GM23338 (cell line): ENCODE data around the gene CECR2. TPM values are rescaled to one million over a fixed set of nuclear protein-coding genes. Genes with fewer than 3 reads are reported as not detected.

Experiments used
- ATAC-seq: fragments of 200-7000 bp; cut with Tn5 transposase; 3 replicates; pipeline ENCODE4 v1.9.1; 2020
- DNase-seq: peaks from one replicate; pipeline ENCODE4 v3.0.0-alpha.2; 2015; ENCODE audit warnings: low spot score
- H2AFZ ChIP-seq: fragments of 200-600 bp; sonication (generic); 2 replicates; pipeline ENCODE4 v1.8.0; 2016; ENCODE audit warnings: antibody characterized with exemption, mild to moderate bottlenecking, moderate library complexity
- H3F3A ChIP-seq: fragments of 200-600 bp; sonication (generic); replicated peaks from 2 replicates; pipeline ENCODE4 v1.8.0; 2017; ENCODE audit warnings: antibody characterized with exemption, mixed run types, low read depth
- H3K27ac ChIP-seq: fragments of 200-600 bp; sonication (generic); 2 replicates; pipeline ENCODE4 v1.6.1; 2016; ENCODE audit warnings: low read depth
- H3K27me3 ChIP-seq: fragments of 200-600 bp; sonication (generic); 2 replicates; pipeline ENCODE4 v1.8.0; 2016; ENCODE audit warnings: mild to moderate bottlenecking, mixed run types, moderate library complexity; ENCODE audit not compliant: insufficient read depth
- H3K36me3 ChIP-seq: fragments of 200-600 bp; sonication (generic); 2 replicates; pipeline ENCODE4 v1.8.0; 2016; ENCODE audit warnings: mild to moderate bottlenecking; ENCODE audit not compliant: insufficient read depth
- H3K4me1 ChIP-seq: fragments of 200-600 bp; sonication (generic); 2 replicates; pipeline ENCODE4 v1.8.0; 2016; ENCODE audit warnings: mild to moderate bottlenecking, moderate library complexity; ENCODE audit not compliant: insufficient read depth
- H3K4me2 ChIP-seq: fragments of 200-600 bp; sonication (generic); 2 replicates; pipeline ENCODE4 v1.7.1; 2017; ENCODE audit warnings: mixed run types
- H3K4me3 ChIP-seq: fragments of 200-600 bp; sonication (generic); 2 replicates; pipeline ENCODE4 v1.6.1; 2016; ENCODE audit warnings: mixed run types
- H3K79me2 ChIP-seq: fragments of 200-600 bp; sonication (generic); replicated peaks from 2 replicates; pipeline ENCODE4 v1.8.0; 2017; ENCODE audit warnings: mild to moderate bottlenecking; ENCODE audit not compliant: insufficient read depth
- H3K9me2 ChIP-seq: fragments of 200-600 bp; sonication (generic); 2 replicates; pipeline ENCODE4 v1.8.0; 2017; ENCODE audit not compliant: insufficient read depth
- H4K20me1 ChIP-seq: fragments of 200-600 bp; sonication (generic); replicated peaks from 2 replicates; pipeline ENCODE4 v1.8.0; 2017; ENCODE audit warnings: mild to moderate bottlenecking; ENCODE audit not compliant: insufficient read depth
- H3K27ac Mint-ChIP-seq: 2 replicates; pipeline ENCODE4 v1.8.0; 2020; ENCODE audit warnings: inconsistent platforms, mild to moderate bottlenecking, moderate library complexity, mixed read lengths
- H3K27me3 Mint-ChIP-seq: 3 replicates; pipeline ENCODE4 v1.8.0; 2022; ENCODE audit warnings: low read depth, mild to moderate bottlenecking, moderate library complexity, mixed read lengths, inconsistent platforms; ENCODE audit not compliant: insufficient read depth, poor library complexity
- H3K36me3 Mint-ChIP-seq: 3 replicates; pipeline ENCODE4 v1.8.0; 2021; ENCODE audit warnings: low read depth, mild to moderate bottlenecking, inconsistent platforms, moderate library complexity, mixed read lengths
- H3K4me1 Mint-ChIP-seq: 3 replicates; pipeline ENCODE4 v1.8.0; 2020; ENCODE audit warnings: mild to moderate bottlenecking, inconsistent platforms, mixed read lengths
- H3K4me3 Mint-ChIP-seq: 3 replicates; pipeline ENCODE4 v1.8.0; 2021; ENCODE audit warnings: moderate library complexity, mild to moderate bottlenecking, inconsistent platforms, mixed read lengths
- H3K9me3 Mint-ChIP-seq: 3 replicates; pipeline ENCODE4 v1.8.0; 2020; ENCODE audit warnings: moderate library complexity, mild to moderate bottlenecking, inconsistent platforms, mixed read lengths
- CREB1 ChIP-seq: fragments of 250-450 bp; sonication (Bioruptor Pico); IDR thresholded peaks from 2 replicates; pipeline ENCODE4 v1.5.0; 2020; ENCODE audit warnings: low read depth, mild to moderate bottlenecking, moderate library complexity
- CTCF ChIP-seq, 2 experiments: fragments of 200-600 bp in 1 of 2; sonication (generic) in 1 of 2; conservative IDR thresholded peaks; 2 replicates each; pipeline versions ENCODE4 v1.5.1 to v1.6.1; 2016 to 2017; ENCODE audit warnings: antibody characterized with exemption in 2 of 2, low read depth in 2 of 2, mild to moderate bottlenecking in 2 of 2, moderate library complexity in 1 of 2
- EZH2 ChIP-seq: fragments of 200-600 bp; sonication (generic); IDR thresholded peaks from one replicate; pipeline ENCODE4 v1.8.0; 2017; ENCODE audit warnings: antibody characterized with exemption, mild to moderate bottlenecking, low read depth; ENCODE audit not compliant: unreplicated experiment
- EZH2phosphoT487 ChIP-seq: fragments of 200-600 bp; sonication (generic); IDR thresholded peaks from one replicate; pipeline ENCODE4 v1.8.1; 2018; ENCODE audit warnings: antibody characterized with exemption; ENCODE audit not compliant: unreplicated experiment
- JUNB ChIP-seq: IDR thresholded peaks from one replicate; pipeline ENCODE4 v1.6.1; 2016; ENCODE audit warnings: antibody characterized with exemption; ENCODE audit not compliant: unreplicated experiment
- NANOG ChIP-seq: IDR thresholded peaks from 2 replicates; pipeline ENCODE4 v1.6.1; 2016; ENCODE audit warnings: antibody characterized with exemption, borderline replicate concordance
- POLR2AphosphoS5 ChIP-seq: IDR thresholded peaks from 2 replicates; pipeline ENCODE4 v1.6.1; 2016; ENCODE audit warnings: antibody characterized with exemption, low read depth
- REST ChIP-seq: IDR thresholded peaks from one replicate; pipeline ENCODE4 v1.6.1; 2018; ENCODE audit warnings: antibody characterized with exemption; ENCODE audit not compliant: unreplicated experiment
- STAT1 ChIP-seq: IDR thresholded peaks from one replicate; pipeline ENCODE4 v1.6.1; 2016; ENCODE audit warnings: antibody characterized with exemption; ENCODE audit not compliant: unreplicated experiment
- ZNF114 ChIP-seq: fragments of 250-450 bp; sonication (Bioruptor Pico); IDR thresholded peaks from 2 replicates; pipeline ENCODE4 v1.5.0; 2020; ENCODE audit warnings: mild to moderate bottlenecking, moderate library complexity
- ZNF331 ChIP-seq: fragments of 250-450 bp; sonication (Bioruptor Pico); IDR thresholded peaks from 2 replicates; pipeline ENCODE4 v1.5.0; 2020; ENCODE audit warnings: low read depth, mild to moderate bottlenecking, moderate library complexity
- polyA plus RNA-seq: library from polyadenylated mRNA; unstranded; fragments of >200 nt; fragmentation: Nextera tagmentation; extraction: Ambion mirVana; gene quantifications from 2 replicates; pipeline ENCODE4 v1.2.1, GENCODE V29; 2016
- total RNA-seq: library from RNA; depleted of rRNA; stranded (reverse); fragments of >200 nt; shearing (Covaris generic); gene quantifications from 2 replicates; pipeline ENCODE4 v1.2.3, GENCODE V29; 2014
- TF ChIP-seq, protein P1 (sequence below): fragments of 250-450 bp; sonication (Bioruptor Pico); IDR thresholded peaks from 2 replicates; pipeline ENCODE4 v1.5.0; 2020; ENCODE audit warnings: mild to moderate bottlenecking, moderate library complexity
- TF ChIP-seq, protein P2 (sequence below): IDR thresholded peaks from 2 replicates; pipeline ENCODE4 v1.6.1; 2016; ENCODE audit warnings: antibody characterized with exemption

Gene CECR2
- total and polyA plus RNA-seq, 2 experiments from 2014 or later: 18.4 to 110 TPM

DNA sequence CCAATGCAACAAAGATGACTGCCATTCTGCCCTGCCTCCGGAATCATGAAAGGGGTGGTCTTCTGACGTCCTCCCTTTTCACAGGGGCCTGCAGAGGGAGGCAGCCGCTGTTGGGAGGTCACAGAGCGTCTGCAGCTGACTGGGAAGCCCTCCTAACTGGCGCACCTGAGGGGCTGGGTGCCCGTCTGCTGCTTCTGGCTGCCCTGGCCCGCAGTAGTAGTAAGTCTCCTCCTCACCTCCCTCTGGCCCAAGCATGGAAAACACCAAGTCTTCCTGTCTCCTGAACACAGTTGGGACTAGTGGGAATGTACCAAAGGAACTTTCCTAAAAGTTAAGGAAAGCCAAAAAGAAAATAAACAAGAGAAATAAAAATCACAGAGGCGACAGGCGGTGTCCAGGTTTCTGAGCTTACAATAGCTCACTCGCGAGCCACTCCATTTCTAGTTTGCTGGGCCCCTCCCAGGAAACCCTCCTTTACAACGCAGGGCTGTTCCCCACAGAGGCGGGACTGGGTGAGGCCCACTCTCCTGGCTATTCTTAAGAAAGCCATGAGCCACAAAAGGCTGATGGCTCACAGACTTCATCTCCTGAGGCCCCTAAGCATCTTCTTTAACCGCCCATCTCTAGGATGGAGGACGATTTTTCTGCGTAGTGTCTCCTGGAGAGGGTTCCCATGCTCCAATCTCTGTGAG is 37.0 kb upstream of the CECR2 start:
- Mint-ChIP-seq H3K4me1 (no peaks in the 10 kb centered on the region), H3K4me3 (no peak overlapping the region), H3K36me3 (no peaks in the 10 kb centered on the region), H3K27ac (no peak overlapping the region), H3K9me3 (no peaks in the 10 kb centered on the region), H3K27me3 (peaks cover 3% of the 10 kb centered on the region)
- Histone ChIP-seq H2AFZ (peak overlapping the region; percentile 90), H4K20me1 (no peaks in the 10 kb centered on the region), H3K4me3 (no peak overlapping the region), H3F3A (peaks cover 9% of the 10 kb centered on the region; the same call in 1 of the 2 replicates), H3K4me2 (no peak overlapping the region), H3K27me3 (no peaks in the 10 kb centered on the region), H3K36me3 (no peaks in the 10 kb centered on the region), H3K27ac (no peak overlapping the region), H3K9me2 (no peaks in the 10 kb centered on the region), H3K79me2 (no peaks in the 10 kb centered on the region), H3K4me1 (peaks cover 5% of the 10 kb centered on the region; the same call in 1 of the 2 replicates)
- DNase-seq: no peak
- TF ChIP-seq EZH2phosphoT487 (no peak), REST (no peak), ZNF331 (no peak), ZNF114 (CRISPR knock-in tag) (no peak), JUNB (no peak), CREB1 (CRISPR knock-in tag) (no peak), POLR2AphosphoS5 (no peak), STAT1 (no peak), CTCF (conservative IDR thresholded peaks at IDR 0.05; ENCODE audit: low read depth in 2 of 2) (no peak), NANOG (no peak), EZH2 (no peak)
- TF ChIP-seq, protein P1, sequence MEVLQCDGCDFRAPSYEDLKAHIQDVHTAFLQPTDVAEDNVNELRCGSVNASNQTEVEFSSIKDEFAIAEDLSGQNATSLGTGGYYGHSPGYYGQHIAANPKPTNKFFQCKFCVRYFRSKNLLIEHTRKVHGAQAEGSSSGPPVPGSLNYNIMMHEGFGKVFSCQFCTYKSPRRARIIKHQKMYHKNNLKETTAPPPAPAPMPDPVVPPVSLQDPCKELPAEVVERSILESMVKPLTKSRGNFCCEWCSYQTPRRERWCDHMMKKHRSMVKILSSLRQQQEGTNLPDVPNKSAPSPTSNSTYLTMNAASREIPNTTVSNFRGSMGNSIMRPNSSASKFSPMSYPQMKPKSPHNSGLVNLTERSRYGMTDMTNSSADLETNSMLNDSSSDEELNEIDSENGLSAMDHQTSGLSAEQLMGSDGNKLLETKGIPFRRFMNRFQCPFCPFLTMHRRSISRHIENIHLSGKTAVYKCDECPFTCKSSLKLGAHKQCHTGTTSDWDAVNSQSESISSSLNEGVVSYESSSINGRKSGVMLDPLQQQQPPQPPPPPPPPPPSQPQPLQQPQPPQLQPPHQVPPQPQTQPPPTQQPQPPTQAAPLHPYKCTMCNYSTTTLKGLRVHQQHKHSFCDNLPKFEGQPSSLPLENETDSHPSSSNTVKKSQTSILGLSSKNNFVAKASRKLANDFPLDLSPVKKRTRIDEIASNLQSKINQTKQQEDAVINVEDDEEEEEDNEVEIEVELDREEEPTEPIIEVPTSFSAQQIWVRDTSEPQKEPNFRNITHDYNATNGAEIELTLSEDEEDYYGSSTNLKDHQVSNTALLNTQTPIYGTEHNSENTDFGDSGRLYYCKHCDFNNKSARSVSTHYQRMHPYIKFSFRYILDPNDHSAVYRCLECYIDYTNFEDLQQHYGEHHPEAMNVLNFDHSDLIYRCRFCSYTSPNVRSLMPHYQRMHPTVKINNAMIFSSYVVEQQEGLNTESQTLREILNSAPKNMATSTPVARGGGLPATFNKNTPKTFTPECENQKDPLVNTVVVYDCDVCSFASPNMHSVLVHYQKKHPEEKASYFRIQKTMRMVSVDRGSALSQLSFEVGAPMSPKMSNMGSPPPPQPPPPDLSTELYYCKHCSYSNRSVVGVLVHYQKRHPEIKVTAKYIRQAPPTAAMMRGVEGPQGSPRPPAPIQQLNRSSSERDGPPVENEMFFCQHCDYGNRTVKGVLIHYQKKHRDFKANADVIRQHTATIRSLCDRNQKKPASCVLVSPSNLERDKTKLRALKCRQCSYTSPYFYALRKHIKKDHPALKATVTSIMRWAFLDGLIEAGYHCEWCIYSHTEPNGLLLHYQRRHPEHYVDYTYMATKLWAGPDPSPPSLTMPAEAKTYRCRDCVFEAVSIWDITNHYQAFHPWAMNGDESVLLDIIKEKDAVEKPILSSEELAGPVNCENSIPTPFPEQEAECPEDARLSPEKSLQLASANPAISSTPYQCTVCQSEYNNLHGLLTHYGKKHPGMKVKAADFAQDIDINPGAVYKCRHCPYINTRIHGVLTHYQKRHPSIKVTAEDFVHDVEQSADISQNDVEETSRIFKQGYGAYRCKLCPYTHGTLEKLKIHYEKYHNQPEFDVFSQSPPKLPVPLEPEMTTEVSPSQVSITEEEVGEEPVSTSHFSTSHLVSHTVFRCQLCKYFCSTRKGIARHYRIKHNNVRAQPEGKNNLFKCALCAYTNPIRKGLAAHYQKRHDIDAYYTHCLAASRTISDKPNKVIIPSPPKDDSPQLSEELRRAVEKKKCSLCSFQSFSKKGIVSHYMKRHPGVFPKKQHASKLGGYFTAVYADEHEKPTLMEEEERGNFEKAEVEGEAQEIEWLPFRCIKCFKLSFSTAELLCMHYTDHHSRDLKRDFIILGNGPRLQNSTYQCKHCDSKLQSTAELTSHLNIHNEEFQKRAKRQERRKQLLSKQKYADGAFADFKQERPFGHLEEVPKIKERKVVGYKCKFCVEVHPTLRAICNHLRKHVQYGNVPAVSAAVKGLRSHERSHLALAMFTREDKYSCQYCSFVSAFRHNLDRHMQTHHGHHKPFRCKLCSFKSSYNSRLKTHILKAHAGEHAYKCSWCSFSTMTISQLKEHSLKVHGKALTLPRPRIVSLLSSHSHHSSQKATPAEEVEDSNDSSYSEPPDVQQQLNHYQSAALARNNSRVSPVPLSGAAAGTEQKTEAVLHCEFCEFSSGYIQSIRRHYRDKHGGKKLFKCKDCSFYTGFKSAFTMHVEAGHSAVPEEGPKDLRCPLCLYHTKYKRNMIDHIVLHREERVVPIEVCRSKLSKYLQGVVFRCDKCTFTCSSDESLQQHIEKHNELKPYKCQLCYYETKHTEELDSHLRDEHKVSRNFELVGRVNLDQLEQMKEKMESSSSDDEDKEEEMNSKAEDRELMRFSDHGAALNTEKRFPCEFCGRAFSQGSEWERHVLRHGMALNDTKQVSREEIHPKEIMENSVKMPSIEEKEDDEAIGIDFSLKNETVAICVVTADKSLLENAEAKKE (CRISPR knock-in tag): no peak
- TF ChIP-seq, protein P2, sequence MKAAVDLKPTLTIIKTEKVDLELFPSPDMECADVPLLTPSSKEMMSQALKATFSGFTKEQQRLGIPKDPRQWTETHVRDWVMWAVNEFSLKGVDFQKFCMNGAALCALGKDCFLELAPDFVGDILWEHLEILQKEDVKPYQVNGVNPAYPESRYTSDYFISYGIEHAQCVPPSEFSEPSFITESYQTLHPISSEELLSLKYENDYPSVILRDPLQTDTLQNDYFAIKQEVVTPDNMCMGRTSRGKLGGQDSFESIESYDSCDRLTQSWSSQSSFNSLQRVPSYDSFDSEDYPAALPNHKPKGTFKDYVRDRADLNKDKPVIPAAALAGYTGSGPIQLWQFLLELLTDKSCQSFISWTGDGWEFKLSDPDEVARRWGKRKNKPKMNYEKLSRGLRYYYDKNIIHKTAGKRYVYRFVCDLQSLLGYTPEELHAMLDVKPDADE: no peak
- ATAC-seq: no peak
